GM21717 (cell line): ENCODE data around the gene PAK5.

Experiments
- ATAC-seq: cut with Tn5 transposase; IDR thresholded peaks from one replicate; pipeline ENCODE4 v1.9.1; 2021; ENCODE audit warnings: mild to moderate bottlenecking, moderate library complexity; ENCODE audit not compliant: unreplicated experiment

PAK5 gene

GRCh38 chr20:9581509-9581908 lies 257.4 kb downstream of the PAK5 start:
- ATAC-seq = no peak

GRCh38 chr20:9578594-9578993 lies 260.3 kb downstream of the PAK5 start:
- ATAC-seq = no peak

GRCh38 chr20:9577397-9577796 lies 261.5 kb downstream of the PAK5 start:
- no peak for ATAC-seq

- no peak for ATAC-seq
These were observed 262.2 kb downstream of the PAK5 start for GRCh38 chr20:9576695-9577094.

GRCh38 chr20:9575836-9576235 lies 263.0 kb downstream of the PAK5 start:
- no peak for ATAC-seq

- no peak for ATAC-seq
These were observed 264.1 kb downstream of the PAK5 start for GRCh38 chr20:9574776-9575175.

- ATAC-seq = no peak
These were observed 264.7 kb downstream of the PAK5 start for GRCh38 chr20:9574181-9574580.

GRCh38 chr20:9573335-9574151 lies 265.3 kb downstream of the PAK5 start:
- no peak for ATAC-seq

GRCh38 chr20:9572670-9573069 lies 266.2 kb downstream of the PAK5 start:
- no peak for ATAC-seq

- ATAC-seq = no peak
These were observed 267.1 kb downstream of the PAK5 start for GRCh38 chr20:9571783-9572182.

- ATAC-seq = no peak
These were observed 268.3 kb downstream of the PAK5 start for GRCh38 chr20:9570612-9571011.

GRCh38 chr20:9566977-9567376 lies 271.9 kb downstream of the PAK5 start:
- no peak for ATAC-seq

- no peak for ATAC-seq
These were observed 272.8 kb downstream of the PAK5 start for GRCh38 chr20:9565910-9566550.

- ATAC-seq = no peak
These were observed 281.5 kb downstream of the PAK5 start for GRCh38 chr20:9557411-9557810.

GRCh38 chr20:9555781-9556180 lies 283.1 kb downstream of the PAK5 start:
- no peak for ATAC-seq

GRCh38 chr20:9551808-9552550 lies 286.9 kb downstream of the PAK5 start:
- ATAC-seq = no peak

GRCh38 chr20:9550871-9551270 lies 288.0 kb downstream of the PAK5 start:
- no peak for ATAC-seq

- no peak for ATAC-seq
These were observed 288.6 kb downstream of the PAK5 start for GRCh38 chr20:9550283-9550682.

- no peak for ATAC-seq
These were observed 295.7 kb downstream of the PAK5 start for GRCh38 chr20:9543214-9543613.

GRCh38 chr20:9535449-9535848 lies 303.4 kb downstream of the PAK5 start:
- ATAC-seq = no peak

- ATAC-seq = no peak
These were observed 304.9 kb downstream of the PAK5 start for GRCh38 chr20:9534025-9534424.
